Activated naive CD8-positive, alpha-beta T cell treated with anti-CD3 and anti-CD28 coated beads, Interleukin-2, amount 50 U/mL, for 16 hours (primary cell): Measurements from ENCODE around the gene RNF44.

Experiments
- DNase-seq: peaks from one replicate; pipeline ENCODE4 v3.0.0-alpha.2; 2020; ENCODE audit warnings: low read depth, low spot score

RNF44 gene

GRCh38 chr5:176535664-176536131, 1.5 kb downstream of the RNF44 start:
- DNase-seq: no peak

GRCh38 chr5:176535101-176535663, 2.0 kb downstream of the RNF44 start:
- DNase-seq: no peak

- no peak for DNase-seq
Observed at GRCh38 chr5:176534640-176535039, 2.6 kb downstream of the RNF44 start.

GRCh38 chr5:176533894-176534611, 3.1 kb downstream of the RNF44 start:
- DNase-seq: no peak

- DNase-seq: no peak
Observed at GRCh38 chr5:176533390-176533789, 3.8 kb downstream of the RNF44 start.

GRCh38 chr5:176532795-176533194, 4.4 kb downstream of the RNF44 start:
- no peak for DNase-seq

- DNase-seq: no peak
Observed at GRCh38 chr5:176531902-176532493, 5.2 kb downstream of the RNF44 start.

GRCh38 chr5:176530983-176531901, 6.0 kb downstream of the RNF44 start:
- no peak for DNase-seq

- DNase-seq: no peak
Observed at GRCh38 chr5:176530393-176530982, 6.7 kb downstream of the RNF44 start.

- no peak for DNase-seq
Observed at GRCh38 chr5:176529741-176530141, 7.5 kb downstream of the RNF44 start.

- DNase-seq: no peak
Observed at GRCh38 chr5:176529116-176529740, 8.0 kb downstream of the RNF44 start.

GRCh38 chr5:176528761-176529115, 8.5 kb downstream of the RNF44 start:
- DNase-seq: no peak

- no peak for DNase-seq
Observed at GRCh38 chr5:176528301-176528700, 8.9 kb downstream of the RNF44 start.

- no peak for DNase-seq
Observed at GRCh38 chr5:176527246-176528222, 9.7 kb downstream of the RNF44 start.

GRCh38 chr5:176526462-176526861, 10.7 kb downstream of the RNF44 start:
- no peak for DNase-seq

GRCh38 chr5:176525677-176526076, 11.5 kb downstream of the RNF44 start:
- no peak for DNase-seq

- DNase-seq: no peak
Observed at GRCh38 chr5:176524987-176525386, 12.2 kb downstream of the RNF44 start.

GRCh38 chr5:176524138-176524537, 13.1 kb downstream of the RNF44 start:
- no peak for DNase-seq

GRCh38 chr5:176521699-176522263, 15.4 kb downstream of the RNF44 start:
- no peak for DNase-seq

- no peak for DNase-seq
Observed at GRCh38 chr5:176521286-176521685, 15.9 kb downstream of the RNF44 start.
